Embryonic facial prominence (tissue), 1 donor: ENCODE results near the gene GALK1.
"Not testable (repeated sequence)": the region's sequence is repeated elsewhere in the genome, so short reads cannot be mapped to it uniquely, and the experiment has no call there.

Experiments
- DNase-seq: peaks from one replicate; pipeline ENCODE4 v3.0.0-alpha.2; 2016; ENCODE audit errors: extremely low spot score

Gene GALK1

GRCh38 chr17:75783803-75784472 is 18.9 kb upstream of the GALK1 start:
- DNase-seq, result no peak

- peak; percentile 57 for DNase-seq
Measured at GRCh38 chr17:75783069-75783783, 18.2 kb upstream of the GALK1 start.

GRCh38 chr17:75779987-75780889 is 15.2 kb upstream of the GALK1 start:
- no peak for DNase-seq

- DNase-seq, result peak; percentile 100
Measured at GRCh38 chr17:75779250-75779986, 14.4 kb upstream of the GALK1 start.

GRCh38 chr17:75778861-75779249 is 13.9 kb upstream of the GALK1 start:
- DNase-seq, result no peak

- not testable (repeated sequence) for DNase-seq
Measured at GRCh38 chr17:75778066-75778860, 13.3 kb upstream of the GALK1 start.

- no peak for DNase-seq
Measured at GRCh38 chr17:75777296-75777922, 12.4 kb upstream of the GALK1 start.

GRCh38 chr17:75776386-75777295 is 11.6 kb upstream of the GALK1 start:
- peak; percentile 74 for DNase-seq

GRCh38 chr17:75774991-75775668 is 10.1 kb upstream of the GALK1 start:
- DNase-seq, result no peak

- no peak for DNase-seq
Measured at GRCh38 chr17:75774471-75774990, 9.5 kb upstream of the GALK1 start.

GRCh38 chr17:75773808-75774470 is 8.9 kb upstream of the GALK1 start:
- no peak for DNase-seq

GRCh38 chr17:75773121-75773807 is 8.3 kb upstream of the GALK1 start:
- no peak for DNase-seq

GRCh38 chr17:75771334-75772281 is 6.6 kb upstream of the GALK1 start:
- DNase-seq, result no peak

- no peak for DNase-seq
Measured at GRCh38 chr17:75769536-75769935, 4.5 kb upstream of the GALK1 start.

- DNase-seq, result no peak
Measured at GRCh38 chr17:75767881-75768280, 2.9 kb upstream of the GALK1 start.

- DNase-seq, result no peak
Measured at GRCh38 chr17:75765981-75766380, 989 bp upstream of the GALK1 start.
